Measurements from ENCODE around the gene SLC7A1.

Gene SLC7A1

GRCh38 chr13:29537736-29538651 is 57.5 kb downstream of the SLC7A1 start:
- peak overlapping the region; percentile 7 for H3K27ac ChIP-seq
- no peak for TF ChIP-seq ZFX (IDR thresholded peaks at IDR 0.05)
- TF ChIP-seq CTCF (conservative IDR thresholded peaks at IDR 0.05), result no peak

- TF ChIP-seq CTCF (conservative IDR thresholded peaks at IDR 0.05) (no peak), ZFX (IDR thresholded peaks at IDR 0.05) (no peak)
- H3K27ac ChIP-seq, result no peak overlapping the region
These were observed 58.6 kb downstream of the SLC7A1 start for GRCh38 chr13:29536853-29537252.

- TF ChIP-seq ZFX (IDR thresholded peaks at IDR 0.05) (no peak), CTCF (conservative IDR thresholded peaks at IDR 0.05) (no peak)
- no peak overlapping the region for H3K27ac ChIP-seq
These were observed 59.5 kb downstream of the SLC7A1 start for GRCh38 chr13:29535663-29536655.

- H3K27ac ChIP-seq, result no peak overlapping the region
- TF ChIP-seq ZFX (IDR thresholded peaks at IDR 0.05) (no peak), CTCF (conservative IDR thresholded peaks at IDR 0.05) (no peak)
These were observed 61.4 kb downstream of the SLC7A1 start for GRCh38 chr13:29534083-29534482.

- H3K27ac ChIP-seq, result no peak overlapping the region
- TF ChIP-seq CTCF (conservative IDR thresholded peaks at IDR 0.05) (no peak), ZFX (IDR thresholded peaks at IDR 0.05) (no peak)
These were observed 62.7 kb downstream of the SLC7A1 start for GRCh38 chr13:29532821-29533220.

GRCh38 chr13:29532116-29532515 is 63.4 kb downstream of the SLC7A1 start:
- no peak for TF ChIP-seq ZFX (IDR thresholded peaks at IDR 0.05)
- TF ChIP-seq CTCF (conservative IDR thresholded peaks at IDR 0.05), result no peak
- no peak overlapping the region for H3K27ac ChIP-seq

Data from C4-2B (cell line).